Activated CD4-positive, alpha-beta memory T cell treated with anti-CD3 and anti-CD28 coated beads for 36 hours (primary cell): ENCODE measurements around the gene ZNF768. TPM values are rescaled to one million over a fixed set of nuclear protein-coding genes. Genes with fewer than 3 reads are reported as not detected.

ENCODE experiments used
- CTCF ChIA-PET: fragments of 350-600 bp; sonication (Branson Sonifier 250); formaldehyde crosslinking; loops from one replicate; lab custom pipeline; 2021; ENCODE audit warnings: antibody characterized with exemption, inconsistent platforms; lab: Charles Lee
- POLR2A ChIA-PET: fragments of 350-600 bp; sonication (Branson Sonifier 250); formaldehyde crosslinking; loops from one replicate; lab custom pipeline; 2021; ENCODE audit warnings: antibody characterized with exemption; lab: Charles Lee
- DNase-seq: peaks from one replicate; pipeline ENCODE4 v3.0.0-alpha.2; 2020
- H3K27ac Mint-ChIP-seq: one replicate; pipeline ENCODE4 v1.8.0; 2021; ENCODE audit warnings: mixed read lengths
- H3K27me3 Mint-ChIP-seq: one replicate; pipeline ENCODE4 v1.8.0; 2021; ENCODE audit warnings: mixed read lengths
- H3K36me3 Mint-ChIP-seq: one replicate; pipeline ENCODE4 v1.8.0; 2021; ENCODE audit warnings: mixed read lengths
- H3K4me1 Mint-ChIP-seq: one replicate; pipeline ENCODE4 v1.8.0; 2021; ENCODE audit warnings: low read depth, mixed read lengths
- H3K4me3 Mint-ChIP-seq: one replicate; pipeline ENCODE4 v1.8.0; 2021; ENCODE audit warnings: mild to moderate bottlenecking, mixed read lengths
- H3K9me3 Mint-ChIP-seq: one replicate; pipeline ENCODE4 v1.8.0; 2021; ENCODE audit warnings: mixed read lengths
- intact Hi-C: fragments of 100-400 bp; cut with micrococcal nuclease; formaldehyde crosslinking; loops from one replicate; pipeline ENCODE4 v1.15.1; 2023
- total RNA-seq, 2 experiments: library from RNA; stranded (reverse); gene quantifications; one replicate each; pipeline ENCODE4 v1.2.3, GENCODE V29; 2021

ZNF768 gene
- total RNA-seq, 2 experiments from 2014 or later: 14.2 to 14.3 TPM

GRCh38 chr16:30503403-30504296 is 22.7 kb downstream of the ZNF768 start:
- ChIA-PET POLR2A (interaction anchor here (0.6 kb wide), 1 partner anchor 26 kb away, joined by 4 read pairs; no protein-coding TSS in a partner anchor), CTCF (no interaction called here)
- DNase-seq: no peak
- Mint-ChIP-seq H3K4me1 (peaks cover 5% of the 10 kb centered on the region), H3K27ac (peak overlapping the region; percentile 60), H3K27me3 (no peaks in the 10 kb centered on the region), H3K36me3 (peaks cover 41% of the 10 kb centered on the region), H3K9me3 (no peaks in the 10 kb centered on the region), H3K4me3 (no peak overlapping the region)
- intact Hi-C loops: no loop called here

DNA sequence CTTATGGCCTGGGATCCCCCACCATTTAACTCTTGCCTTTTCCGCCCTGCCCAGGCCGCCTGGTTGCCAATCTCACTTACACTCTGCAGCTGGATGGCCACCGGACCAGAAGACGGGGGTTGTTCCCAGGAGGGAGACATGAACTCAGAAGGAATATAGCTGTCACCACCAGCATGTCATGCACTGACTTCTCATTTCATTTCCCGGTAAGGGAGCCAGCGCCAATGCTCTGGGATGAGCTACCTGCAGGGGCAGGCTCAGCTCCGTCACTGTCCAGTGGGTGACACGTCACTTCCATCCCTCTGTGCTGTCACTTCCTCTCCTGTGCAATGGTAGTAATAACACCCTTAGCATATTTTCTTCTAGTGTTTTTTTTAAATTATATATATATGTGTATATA is 27.1 kb downstream of the ZNF768 start:
- ChIA-PET CTCF (interaction anchor here (1.1 to 1.7 kb wide), 5 partner anchors 49 to 151 kb away, joined by 3 to 6 read pairs (median 3); partner anchors contain the start of genes DCTPP1, PRR14 and SEPHS2), POLR2A (interaction anchor here (1.4 kb wide), 1 partner anchor 26 kb away, joined by 3 read pairs; no protein-coding TSS in a partner anchor)
- peaks cover 44% of the 10 kb centered on the region for H3K36me3 Mint-ChIP-seq
- peaks cover 5% of the 10 kb centered on the region for H3K4me1 Mint-ChIP-seq
- intact Hi-C loops: no loop called here
- DNase-seq: no peak
- no peaks in the 10 kb centered on the region for H3K27me3 Mint-ChIP-seq
- H3K4me3 Mint-ChIP-seq: no peak overlapping the region
- H3K9me3 Mint-ChIP-seq: no peaks in the 10 kb centered on the region
- H3K27ac Mint-ChIP-seq: peak overlapping the region; percentile 24

- no peak for DNase-seq
- Mint-ChIP-seq H3K4me3 (no peak overlapping the region), H3K36me3 (peaks cover 54% of the 10 kb centered on the region), H3K27me3 (no peaks in the 10 kb centered on the region), H3K4me1 (peaks cover 12% of the 10 kb centered on the region), H3K27ac (peak overlapping the region; percentile 9), H3K9me3 (no peaks in the 10 kb centered on the region)
- CTCF ChIA-PET: interaction anchor here (1.0 to 2.1 kb wide), 3 partner anchors 46 to 121 kb away, joined by 3 to 8 read pairs (median 5); partner anchors contain the start of gene DCTPP1
- POLR2A ChIA-PET: interaction anchor here (0.5 to 1.0 kb wide), 2 partner anchors 65 to 91 kb away, joined by 3 to 4 read pairs; partner anchors contain the start of gene DCTPP1
- intact Hi-C loops: no loop called here
Observed at GRCh38 chr16:30494709-30495108, 31.7 kb downstream of the ZNF768 start.

GRCh38 chr16:30493941-30494488 is 32.4 kb downstream of the ZNF768 start:
- H3K4me3 Mint-ChIP-seq: no peak overlapping the region
- peaks cover 13% of the 10 kb centered on the region for H3K4me1 Mint-ChIP-seq
- H3K27me3 Mint-ChIP-seq: no peaks in the 10 kb centered on the region
- H3K27ac Mint-ChIP-seq: peak overlapping the region; percentile 9
- H3K9me3 Mint-ChIP-seq: no peaks in the 10 kb centered on the region
- peaks cover 57% of the 10 kb centered on the region for H3K36me3 Mint-ChIP-seq
- ChIA-PET CTCF (interaction anchor here (1.0 kb wide), 1 partner anchor 121 kb away, joined by 3 read pairs; no protein-coding TSS in a partner anchor), POLR2A (no interaction called here)
- intact Hi-C loops: no loop called here
- no peak for DNase-seq

- ChIA-PET CTCF (interaction anchor here (0.6 to 3.4 kb wide), 5 partner anchors 11 to 62 kb away, joined by 4 to 20 read pairs (median 5); partner anchors contain the start of gene DCTPP1), POLR2A (interaction anchor here (1.2 kb wide), 1 partner anchor 62 kb away, joined by 4 read pairs; the partner anchor contains the start of gene DCTPP1)
- H3K27ac Mint-ChIP-seq: peak overlapping the region; percentile 71
- no peaks in the 10 kb centered on the region for H3K9me3 Mint-ChIP-seq
- H3K36me3 Mint-ChIP-seq: peaks cover 63% of the 10 kb centered on the region
- no peak overlapping the region for H3K4me3 Mint-ChIP-seq
- H3K4me1 Mint-ChIP-seq: peaks cover 25% of the 10 kb centered on the region
- DNase-seq: peak; percentile 52
- intact Hi-C loops: no loop called here
- H3K27me3 Mint-ChIP-seq: no peaks in the 10 kb centered on the region
Observed at GRCh38 chr16:30491744-30492308, 34.5 kb downstream of the ZNF768 start.

- POLR2A ChIA-PET: interaction anchor here (1.2 kb wide), 1 partner anchor 61 kb away, joined by 4 read pairs; the partner anchor contains the start of gene DCTPP1
- CTCF ChIA-PET: interaction anchor here (0.6 to 3.4 kb wide), 6 partner anchors 11 to 61 kb away, joined by 4 to 20 read pairs (median 6); partner anchors contain the start of gene DCTPP1
Observed at GRCh38 chr16:30491229-30491628, 35.1 kb downstream of the ZNF768 start.

GRCh38 chr16:30490210-30490609 is 36.2 kb downstream of the ZNF768 start:
- POLR2A ChIA-PET: interaction anchor here (0.7 to 2.8 kb wide), 3 partner anchors 9 to 17 kb away, joined by 3 to 18 read pairs (median 3); no protein-coding TSS in a partner anchor
- Mint-ChIP-seq H3K4me3 (no peak overlapping the region), H3K27ac (peak overlapping the region; percentile 38), H3K9me3 (no peaks in the 10 kb centered on the region), H3K27me3 (no peaks in the 10 kb centered on the region), H3K4me1 (peaks cover 32% of the 10 kb centered on the region), H3K36me3 (peaks cover 68% of the 10 kb centered on the region)
- CTCF ChIA-PET: interaction anchor here (1.0 to 3.4 kb wide), 2 partner anchors 41 to 60 kb away, joined by 4 to 20 read pairs; partner anchors contain the start of gene DCTPP1
- intact Hi-C loops: no loop called here
- DNase-seq: no peak

More at GRCh38 chr16:30491229-30491628, 35.1 kb downstream of the ZNF768 start:
- no peaks in the 10 kb centered on the region for H3K9me3 Mint-ChIP-seq
- peak overlapping the region; percentile 71 for H3K27ac Mint-ChIP-seq
- no peak for DNase-seq
- H3K4me3 Mint-ChIP-seq: no peak overlapping the region
- H3K27me3 Mint-ChIP-seq: no peaks in the 10 kb centered on the region
- intact Hi-C loops: no loop called here
- H3K4me1 Mint-ChIP-seq: peaks cover 28% of the 10 kb centered on the region
- H3K36me3 Mint-ChIP-seq: peaks cover 67% of the 10 kb centered on the region

DNA sequence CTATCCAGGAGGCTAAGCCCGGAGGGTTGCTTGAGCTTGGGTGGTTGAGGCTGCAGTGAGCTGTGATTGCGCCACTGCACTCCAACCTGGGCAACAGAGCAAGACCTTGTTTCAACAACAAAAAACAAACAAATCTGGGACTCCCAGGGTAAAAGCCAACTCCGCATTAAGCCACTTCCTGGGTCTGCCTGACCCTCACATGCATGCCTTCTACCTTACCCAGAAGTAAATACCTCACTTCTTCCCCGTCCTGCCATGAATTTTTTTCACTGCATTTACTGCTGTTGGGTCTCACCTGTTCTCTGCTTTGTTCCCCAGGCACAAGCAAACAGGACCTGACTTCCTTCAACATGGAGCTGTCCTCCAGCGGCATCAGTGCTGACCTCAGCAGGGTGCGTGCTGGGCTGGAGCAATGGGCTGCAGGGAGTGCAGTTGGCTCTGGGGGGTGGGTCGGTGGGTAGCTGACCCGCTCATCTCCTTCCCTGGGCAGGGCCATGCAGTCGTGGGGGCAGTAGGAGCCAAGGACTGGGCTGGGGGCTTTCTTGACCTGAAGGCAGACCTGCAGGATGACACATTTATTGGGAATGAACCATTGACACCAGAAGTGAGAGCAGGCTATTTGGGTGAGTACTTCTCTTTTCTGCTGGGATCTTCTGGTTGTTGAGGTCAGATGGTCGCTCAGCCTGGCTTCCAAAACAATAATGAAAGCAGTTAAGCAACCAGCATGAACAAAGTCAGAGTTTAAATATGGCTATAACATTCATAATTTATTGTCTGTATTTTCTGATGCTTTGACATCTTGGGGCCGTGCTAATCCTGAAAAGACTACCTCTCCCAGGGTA is 37.4 kb downstream of the ZNF768 start:
- peaks cover 36% of the 10 kb centered on the region for H3K4me1 Mint-ChIP-seq
- peaks cover 66% of the 10 kb centered on the region for H3K36me3 Mint-ChIP-seq
- DNase-seq: no peak

DNA sequence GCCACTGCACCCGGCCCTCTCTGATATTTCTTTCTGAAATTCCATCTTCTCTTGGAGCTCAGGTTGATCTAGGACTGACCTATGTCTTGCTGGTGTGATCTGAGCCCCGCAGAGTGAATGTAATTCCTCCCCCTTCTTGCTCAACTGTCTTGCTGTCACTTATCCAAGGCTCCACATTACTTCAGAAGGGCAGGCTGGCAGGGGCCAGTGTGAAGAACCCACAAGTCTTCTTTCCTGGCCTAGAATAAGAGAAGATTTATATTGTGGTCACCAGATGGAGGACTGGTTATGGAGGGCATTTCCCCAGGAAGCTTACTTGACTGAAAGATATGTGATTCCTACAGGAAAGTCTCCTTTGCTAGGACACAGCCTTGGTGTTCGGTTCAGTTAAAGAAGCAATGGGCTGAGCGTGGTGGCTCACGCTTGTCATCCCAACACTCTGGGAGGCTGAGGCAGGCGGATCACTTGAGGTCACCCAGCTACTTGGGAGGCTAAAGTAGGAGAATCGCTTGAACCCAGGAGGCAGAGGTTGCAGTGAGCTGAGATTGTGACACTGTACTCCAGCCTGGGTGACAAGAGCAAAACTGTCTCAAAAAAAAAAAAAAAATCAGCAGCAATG is 40.4 kb downstream of the ZNF768 start:
- no peak for DNase-seq
- intact Hi-C loops: loop anchor here (5.0 kb wide), 2 partner anchors 36 to 39 kb away; partner anchors contain the start of gene SEPHS2
- no peak overlapping the region for H3K4me3 Mint-ChIP-seq
- POLR2A ChIA-PET: interaction anchor here (1.3 kb wide), 1 partner anchor 12 kb away, joined by 3 read pairs; no protein-coding TSS in a partner anchor
- H3K27ac Mint-ChIP-seq: no peak overlapping the region
- CTCF ChIA-PET: no interaction called here
- peaks cover 44% of the 10 kb centered on the region for H3K4me1 Mint-ChIP-seq
- H3K27me3 Mint-ChIP-seq: no peaks in the 10 kb centered on the region
- H3K36me3 Mint-ChIP-seq: peaks cover 73% of the 10 kb centered on the region
- H3K9me3 Mint-ChIP-seq: no peaks in the 10 kb centered on the region

More for the DNA sequence above, 37.4 kb downstream of the ZNF768 start:
- intact Hi-C loops: loop anchor here (1.0 to 5.0 kb wide), 3 partner anchors 17 to 42 kb away; partner anchors contain the start of genes ITGAL and SEPHS2
- ChIA-PET CTCF (interaction anchor here (0.6 to 3.4 kb wide), 5 partner anchors 20 to 59 kb away, joined by 3 to 20 read pairs (median 7); partner anchors contain the start of gene DCTPP1), POLR2A (interaction anchor here (0.7 to 2.8 kb wide), 6 partner anchors 15 to 107 kb away, joined by 3 to 18 read pairs (median 3); partner anchors contain the start of genes DCTPP1 and ITGAL)
- peak overlapping the region; percentile 1 for H3K27ac Mint-ChIP-seq
- H3K4me3 Mint-ChIP-seq: no peak overlapping the region
- H3K9me3 Mint-ChIP-seq: no peaks in the 10 kb centered on the region
- no peaks in the 10 kb centered on the region for H3K27me3 Mint-ChIP-seq

GRCh38 chr16:30484887-30485286 is 41.5 kb downstream of the ZNF768 start:
- CTCF ChIA-PET: no interaction called here

More at GRCh38 chr16:30484887-30485286, 41.5 kb downstream of the ZNF768 start:
- H3K27me3 Mint-ChIP-seq: no peaks in the 10 kb centered on the region
- H3K9me3 Mint-ChIP-seq: no peaks in the 10 kb centered on the region
- intact Hi-C loops: loop anchor here (5.0 kb wide), 2 partner anchors 37 to 38 kb away; partner anchors contain the start of gene SEPHS2
- no peak overlapping the region for H3K4me3 Mint-ChIP-seq
- POLR2A ChIA-PET: interaction anchor here (1.3 kb wide), 1 partner anchor 11 kb away, joined by 3 read pairs; no protein-coding TSS in a partner anchor
- no peak overlapping the region for H3K27ac Mint-ChIP-seq
- H3K36me3 Mint-ChIP-seq: peaks cover 71% of the 10 kb centered on the region
- DNase-seq: no peak
- H3K4me1 Mint-ChIP-seq: peaks cover 49% of the 10 kb centered on the region
